H1 (cell line): ENCODE data around the gene MOB3B. TPM values are rescaled to one million over a fixed set of nuclear protein-coding genes. Genes with fewer than 3 reads are reported as not detected.

ENCODE experiments used
- CTCF ChIA-PET: fragments of 300-600 bp; sonication (Branson Sonifier 250); formaldehyde crosslinking; loops from one replicate; lab custom pipeline; 2021; ENCODE audit not compliant: partially characterized antibody; lab: Charles Lee
- POLR2A ChIA-PET: fragments of 300-600 bp; sonication (Branson Sonifier 250); formaldehyde crosslinking; loops from one replicate; lab custom pipeline; 2021; ENCODE audit warnings: inconsistent platforms; ENCODE audit not compliant: partially characterized antibody; lab: Charles Lee
- DNase-seq, 2 experiments: peaks; one replicate each; pipeline versions ENCODE4 v3.0.0 to v3.0.0-alpha.2; 2010 to 2022; ENCODE audit warnings: low spot score in 2 of 2, low read depth in 1 of 2, mixed read lengths in 1 of 2
- FAIRE-seq: peaks from 2 replicates; lab custom pipeline; 2011; peaks lifted over from hg19 to GRCh38; lab: Jason Lieb, UNC
- H2AFZ ChIP-seq: 2 replicates; pipeline ENCODE4 v1.8.1; 2012; ENCODE audit warnings: low read length, inconsistent platforms
- H2AK5ac ChIP-seq: 2 replicates; pipeline ENCODE4 v1.6.1; 2013; ENCODE audit warnings: low read depth, low read length
- H2BK120ac ChIP-seq: replicated peaks from 2 replicates; pipeline ENCODE3; 2013; ENCODE audit warnings: low read depth, low read length, inconsistent platforms
- H2BK12ac ChIP-seq: 2 replicates; pipeline ENCODE4 v1.6.1; 2013; ENCODE audit warnings: low read depth, low read length
- H2BK15ac ChIP-seq: 2 replicates; pipeline ENCODE4 v1.6.1; 2013; ENCODE audit warnings: low read length
- H2BK20ac ChIP-seq: 2 replicates; pipeline ENCODE4 v1.6.1; 2013; ENCODE audit warnings: low read length
- H2BK5ac ChIP-seq: 2 replicates; pipeline ENCODE4 v1.6.1; 2013; ENCODE audit warnings: low read depth, low read length
- H3K14ac ChIP-seq: 2 replicates; pipeline ENCODE4 v1.6.1; 2013; ENCODE audit warnings: inconsistent platforms; ENCODE audit not compliant: insufficient read length
- H3K18ac ChIP-seq: 2 replicates; pipeline ENCODE4 v1.6.1; 2013; ENCODE audit warnings: low read length; ENCODE audit errors: extremely low read depth
- H3K23ac ChIP-seq: 2 replicates; pipeline ENCODE4 v1.6.1; 2013; ENCODE audit warnings: inconsistent platforms; ENCODE audit not compliant: insufficient read length
- H3K23me2 ChIP-seq: 2 replicates; pipeline ENCODE4 v1.6.1; 2013; ENCODE audit warnings: low read depth, low read length
- H3K27ac ChIP-seq: 2 replicates; pipeline ENCODE4 v1.6.1; 2011; ENCODE audit warnings: low read depth, low read length, inconsistent platforms
- H3K27me3 ChIP-seq, 4 experiments: replicated peaks in 1 of 4; 1 replicate in 1 of 4; 2 replicates in 3 of 4; pipeline versions ENCODE4 v1.6.1 to v1.8.1; 2011 to 2013; ENCODE audit warnings: low read length in 3 of 4, mild to moderate bottlenecking in 3 of 4, inconsistent platforms in 2 of 4, mixed read lengths in 2 of 4, moderate library complexity in 1 of 4; ENCODE audit not compliant: control insufficient read depth in 3 of 4, insufficient read depth in 3 of 4; ENCODE audit errors: extremely low read depth in 1 of 4
- H3K36me3 ChIP-seq, 4 experiments: 2 replicates each; pipeline versions ENCODE4 v1.6.1 to v1.8.1; 2011 to 2013; ENCODE audit warnings: mild to moderate bottlenecking in 4 of 4, low read length in 3 of 4, moderate library complexity in 2 of 4, control low read depth in 1 of 4, inconsistent platforms in 1 of 4; ENCODE audit not compliant: insufficient read depth in 4 of 4, control insufficient read depth in 2 of 4
- H3K4ac ChIP-seq: replicated peaks from 2 replicates; pipeline ENCODE3; 2013; ENCODE audit warnings: low read length, low read depth, mixed read lengths, inconsistent platforms; ENCODE audit not compliant: insufficient read length
- H3K4me1 ChIP-seq, 4 experiments: replicated peaks in 1 of 4; 1 replicate in 1 of 4; 2 replicates in 3 of 4; pipeline versions ENCODE4 v1.6.1 to v1.8.1; 2011 to 2013; ENCODE audit warnings: low read length in 3 of 4, inconsistent platforms in 2 of 4, mixed read lengths in 1 of 4; ENCODE audit not compliant: insufficient read depth in 4 of 4, control insufficient read depth in 3 of 4
- H3K4me2 ChIP-seq, 2 experiments: 2 replicates each; pipeline versions ENCODE4 v1.6.1 to v1.8.1; 2011 to 2013; ENCODE audit warnings: low read depth in 2 of 2, low read length in 2 of 2, control low read depth in 1 of 2, inconsistent platforms in 1 of 2, mild to moderate bottlenecking in 1 of 2; ENCODE audit not compliant: insufficient read depth in 1 of 2
- H3K4me3 ChIP-seq, 4 experiments: fragments of 200-600, 300-600 bp in 1 of 4; sonication (generic), shearing (Covaris generic), sonication (Bioruptor Twin) in 1 of 4; 2 replicates each; pipeline versions ENCODE4 v1.5.1 to v1.8.1; 2011 to 2016; ENCODE audit warnings: low read length in 4 of 4, low read depth in 3 of 4, control low read depth in 2 of 4, inconsistent platforms in 2 of 4, mild to moderate bottlenecking in 2 of 4, mixed read lengths in 1 of 4, moderate library complexity in 1 of 4; ENCODE audit not compliant: insufficient read depth in 2 of 4; ENCODE audit errors: extremely low read depth in 1 of 4
- H3K56ac ChIP-seq: replicated peaks from 2 replicates; pipeline ENCODE3; 2013; ENCODE audit warnings: low read depth, mild to moderate bottlenecking, mixed read lengths, low read length, inconsistent platforms; ENCODE audit not compliant: insufficient read length
- H3K79me1 ChIP-seq: 2 replicates; pipeline ENCODE4 v1.6.1; 2013; ENCODE audit warnings: low read depth, low read length, control low read depth
- H3K79me2 ChIP-seq, 2 experiments: 2 replicates each; pipeline versions ENCODE4 v1.6.1 to v1.8.1; 2012 to 2013; ENCODE audit warnings: low read length in 2 of 2, mild to moderate bottlenecking in 2 of 2, inconsistent platforms in 1 of 2; ENCODE audit not compliant: insufficient read depth in 2 of 2, control insufficient read depth in 1 of 2
- H3K9ac ChIP-seq, 4 experiments: replicated peaks in 1 of 4; 1 replicate in 1 of 4; 2 replicates in 3 of 4; pipeline versions ENCODE4 v1.6.1 to v1.8.1; 2011 to 2013; ENCODE audit warnings: low read depth in 3 of 4, low read length in 3 of 4, control low read depth in 2 of 4, mild to moderate bottlenecking in 2 of 4, moderate library complexity in 2 of 4, inconsistent platforms in 1 of 4; ENCODE audit errors: extremely low read depth in 1 of 4
- H3K9me3 ChIP-seq, 2 experiments: 2 replicates each; pipeline versions ENCODE4 v1.6.1 to v1.8.1; 2012 to 2013; ENCODE audit warnings: mild to moderate bottlenecking in 2 of 2, moderate library complexity in 2 of 2, control low read depth in 1 of 2, inconsistent platforms in 1 of 2, low read depth in 1 of 2, low read length in 1 of 2, mixed read lengths in 1 of 2; ENCODE audit not compliant: insufficient read depth in 2 of 2
- H4K20me1 ChIP-seq, 2 experiments: replicated peaks in 1 of 2; 2 replicates each; pipeline versions ENCODE3 to v1.8.1; 2011 to 2013; ENCODE audit warnings: inconsistent platforms in 2 of 2, low read length in 2 of 2, mild to moderate bottlenecking in 1 of 2; ENCODE audit not compliant: insufficient read depth in 2 of 2, control insufficient read depth in 1 of 2
- H4K5ac ChIP-seq: 2 replicates; pipeline ENCODE4 v1.6.1; 2013; ENCODE audit warnings: low read length, low read depth, mixed read lengths, inconsistent platforms; ENCODE audit not compliant: insufficient read length
- H4K8ac ChIP-seq: 2 replicates; pipeline ENCODE4 v1.8.0; 2013; ENCODE audit warnings: mild to moderate bottlenecking, moderate library complexity, low read length, inconsistent platforms; ENCODE audit not compliant: insufficient read depth; ENCODE audit errors: extremely low read depth
- H4K91ac ChIP-seq: replicated peaks from 2 replicates; pipeline ENCODE3; 2013; ENCODE audit warnings: low read length, mixed read lengths, inconsistent platforms; ENCODE audit not compliant: insufficient read length
- CHD1 ChIP-seq: IDR thresholded peaks from 2 replicates; pipeline ENCODE4 v1.6.1; 2012; ENCODE audit warnings: low read depth, low read length, improper control_type of control experiment
- CHD2 ChIP-seq: IDR thresholded peaks from 2 replicates; pipeline ENCODE4 v1.6.1; 2012; ENCODE audit warnings: low read length, improper control_type of control experiment
- RFX5 ChIP-seq: IDR thresholded peaks from 2 replicates; pipeline ENCODE4 v1.6.1; 2011; ENCODE audit warnings: low read depth, low read length, improper control_type of control experiment, borderline replicate concordance
- WGBS, 2 experiments: shearing (Covaris generic) in 1 of 2; methylation state at CpG; one replicate each; pipeline versions ENCODE4 v1.1.6 to v1.1.7; 2013 to 2015; ENCODE audit warnings: low lambda C conversion rate in 2 of 2, mixed read lengths in 2 of 2, inconsistent platforms in 1 of 2, low coverage in 1 of 2, missing lambda C conversion rate in 1 of 2; ENCODE audit not compliant: insufficient replicate concordance in 2 of 2, insufficient coverage in 1 of 2, insufficient read length in 1 of 2; ENCODE audit errors: extremely low coverage in 1 of 2, missing lambda C conversion rate in 1 of 2; 5-methylcytosine and 5-hydroxymethylcytosine counted together
- polyA plus RNA-seq, 7 experiments: library from polyadenylated mRNA; depleted of rRNA in 3 of 7; stranded (reverse) in 5 of 7; unstranded in 2 of 7; fragments of >200 nt in 5 of 7; fragments of 200-250 nt in 2 of 7; gene quantifications; 1 replicate in 5 of 7; 2 replicates in 1 of 7; 4 replicates in 1 of 7; pipeline versions ENCODE4 v1.2.1 to v1.2.3, GENCODE V29; 2011 to 2013; ENCODE audit warnings: missing spikeins in 2 of 7, mixed read lengths in 2 of 7
- total RNA-seq: library from RNA; stranded (reverse); fragmentation: NEBNext Ultra II Directional; extraction: Animal tissue kit (Norgen Biotek cat#: 25700); gene quantifications from 2 replicates; pipeline ENCODE4 v1.2.1, GENCODE V29; 2021

The MOB3B gene
- total and polyA plus RNA-seq, 2 of the 8 experiments (the other 6 are each of a cell fraction or from before 2014, with no cell fraction given), result 12.7 to 16.1 TPM

GRCh38 chr9:27337236-27337635 is 192.4 kb downstream of the MOB3B start:
- Histone ChIP-seq H3K23ac (no peak overlapping the region), H3K79me2 (no peaks in the 10 kb centered on the region), H2BK15ac (no peak overlapping the region), H4K91ac (peak overlapping the region; percentile 16), H3K56ac (no peak overlapping the region), H3K4me1 (peaks cover 2 to 16% (median 14%) of the 10 kb centered on the region in 4 experiments; a peak in 6 of 7 replicates), H2BK5ac (no peak overlapping the region; the same call in 1 of the 2 replicates), H3K4ac (no peak overlapping the region), H3K18ac (no peak overlapping the region), H2AFZ (no peak overlapping the region), H3K27me3 (no peaks in the 10 kb centered on the region), H3K9ac (no peak overlapping the region), H4K20me1 (no peaks in the 10 kb centered on the region), H3K4me2 (no peak overlapping the region), H3K79me1 (no peaks in the 10 kb centered on the region), H2BK120ac (no peak overlapping the region), H4K5ac (no peak overlapping the region), H3K27ac (no peak overlapping the region), H3K23me2 (no peaks in the 10 kb centered on the region), H3K14ac (no peak overlapping the region), H3K36me3 (no peaks in the 10 kb centered on the region), H4K8ac (no peak overlapping the region), H2BK20ac (no peak overlapping the region), H2AK5ac (no peak overlapping the region), H2BK12ac (no peak overlapping the region), H3K9me3 (peaks cover 0 to 1% of the 10 kb centered on the region in 2 experiments; a peak in 1 of 4 replicates), H3K4me3 (no peak overlapping the region)
- POLR2A ChIA-PET, result interaction anchor here (0.6 kb wide), 1 partner anchor 301 kb away, joined by 3 read pairs; no protein-coding TSS in a partner anchor
- WGBS, 2 experiments, result 94% methylated on average over 3 of the region's 3 CpGs; no CpG with 5 or more reads in 1 of the 2 experiments
- FAIRE-seq, result no peak
- DNase-seq, result no peak
- CTCF ChIA-PET, result interaction anchor here (0.6 to 4.8 kb wide), 7 partner anchors 18 to 492 kb away, joined by 3 to 13 read pairs (median 3); no protein-coding TSS in a partner anchor
- TF ChIP-seq CHD1, result no peak
- no peak for TF ChIP-seq CHD2
- TF ChIP-seq RFX5, result no peak
